HepG2 (cell line): ENCODE results near the gene UQCC2. TPM values are rescaled to one million over a fixed set of nuclear protein-coding genes. Genes with fewer than 3 reads are reported as not detected.

Experiments
- FIP1L1 ChIP-seq: fragments of 200-400 bp; formaldehyde crosslinking; IDR thresholded peaks from 2 replicates; pipeline ENCODE4 v1.6.1; 2018; ENCODE audit warnings: low read depth, mild to moderate bottlenecking, low read length, moderate library complexity, borderline replicate concordance; ENCODE audit not compliant: insufficient read depth
- ISX ChIP-seq: sonication (generic); formaldehyde crosslinking; conservative IDR thresholded peaks from 2 replicates; pipeline ENCODE4 v1.5.0; 2020; ENCODE audit warnings: missing genetic modification reagents
- MXD3 ChIP-seq: IDR thresholded peaks from 2 replicates; pipeline ENCODE4 v1.6.1; 2016; ENCODE audit warnings: mild to moderate bottlenecking, missing biosample characterization, missing genetic modification reagents
- ZNF503 ChIP-seq: sonication (generic); formaldehyde crosslinking; IDR thresholded peaks from 2 replicates; pipeline ENCODE4 v1.4.0; 2020; ENCODE audit warnings: missing genetic modification reagents
- ZNF784 ChIP-seq: sonication (generic); formaldehyde crosslinking; IDR thresholded peaks from 2 replicates; pipeline ENCODE4 v1.5.1; 2020; ENCODE audit warnings: missing genetic modification reagents, mild to moderate bottlenecking, borderline replicate concordance
- polyA plus RNA-seq, 8 experiments: library from polyadenylated mRNA; depleted of rRNA in 3 of 8; stranded (reverse) in 7 of 8; unstranded in 1 of 8; fragments of >200 nt; fragmentation: Illumina TruSeq in 4 of 8; extraction: Trizol in 4 of 8; gene quantifications; 2 replicates each; pipeline versions ENCODE4 v1.2.1 to v1.2.3, GENCODE V29; 2011 to 2016; ENCODE audit warnings: low read depth in 4 of 8, missing spikeins in 1 of 8, mixed read lengths in 1 of 8; ENCODE audit not compliant: insufficient read depth in 1 of 8
- total RNA-seq, 5 experiments: library from RNA; depleted of rRNA; stranded (reverse); fragments of >200 nt; fragmentation: Illumina TruSeq; extraction: Trizol; gene quantifications; 2 replicates each; pipeline ENCODE4 v1.2.3, GENCODE V29; 2016; ENCODE audit warnings: low read depth in 1 of 5
- TF ChIP-seq, protein P1 (sequence below): sonication (generic); formaldehyde crosslinking; IDR thresholded peaks from 2 replicates; pipeline ENCODE4 v1.8.0; 2022; ENCODE audit warnings: mild to moderate bottlenecking, missing genetic modification reagents; ENCODE audit not compliant: insufficient replicate concordance
- TF ChIP-seq, protein P2 (sequence below): IDR thresholded peaks from 2 replicates; pipeline ENCODE4 v1.6.1; 2016; ENCODE audit warnings: control low read depth

Gene UQCC2
- total and polyA plus RNA-seq, 2 of the 13 experiments (the other 11 are each of a cell fraction or from before 2014, with no cell fraction given) = 82.4 to 238 TPM

- TF ChIP-seq ZNF503 (no peak), ISX (CRISPR knock-in tag) (no peak), FIP1L1 (no peak), ZNF784 (CRISPR knock-in tag) (no peak), MXD3 (CRISPR knock-in tag) (no peak)
- TF ChIP-seq, protein P1, sequence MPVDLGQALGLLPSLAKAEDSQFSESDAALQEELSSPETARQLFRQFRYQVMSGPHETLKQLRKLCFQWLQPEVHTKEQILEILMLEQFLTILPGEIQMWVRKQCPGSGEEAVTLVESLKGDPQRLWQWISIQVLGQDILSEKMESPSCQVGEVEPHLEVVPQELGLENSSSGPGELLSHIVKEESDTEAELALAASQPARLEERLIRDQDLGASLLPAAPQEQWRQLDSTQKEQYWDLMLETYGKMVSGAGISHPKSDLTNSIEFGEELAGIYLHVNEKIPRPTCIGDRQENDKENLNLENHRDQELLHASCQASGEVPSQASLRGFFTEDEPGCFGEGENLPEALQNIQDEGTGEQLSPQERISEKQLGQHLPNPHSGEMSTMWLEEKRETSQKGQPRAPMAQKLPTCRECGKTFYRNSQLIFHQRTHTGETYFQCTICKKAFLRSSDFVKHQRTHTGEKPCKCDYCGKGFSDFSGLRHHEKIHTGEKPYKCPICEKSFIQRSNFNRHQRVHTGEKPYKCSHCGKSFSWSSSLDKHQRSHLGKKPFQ = no peak
- TF ChIP-seq, protein P2, sequence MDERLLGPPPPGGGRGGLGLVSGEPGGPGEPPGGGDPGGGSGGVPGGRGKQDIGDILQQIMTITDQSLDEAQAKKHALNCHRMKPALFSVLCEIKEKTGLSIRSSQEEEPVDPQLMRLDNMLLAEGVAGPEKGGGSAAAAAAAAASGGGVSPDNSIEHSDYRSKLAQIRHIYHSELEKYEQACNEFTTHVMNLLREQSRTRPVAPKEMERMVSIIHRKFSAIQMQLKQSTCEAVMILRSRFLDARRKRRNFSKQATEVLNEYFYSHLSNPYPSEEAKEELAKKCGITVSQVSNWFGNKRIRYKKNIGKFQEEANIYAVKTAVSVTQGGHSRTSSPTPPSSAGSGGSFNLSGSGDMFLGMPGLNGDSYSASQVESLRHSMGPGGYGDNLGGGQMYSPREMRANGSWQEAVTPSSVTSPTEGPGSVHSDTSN (CRISPR knock-in tag) = no peak
These were observed 46.9 kb downstream of the UQCC2 start (continued) for GRCh38 chr6:33664506-33665057.
